NCI-H1417 (cell line): ENCODE results near the gene BST1.
A peak's percentile ranks its signal among the peaks of the same experiment; 100 is the strongest.
"Not testable (repeated sequence)": the region's sequence is repeated elsewhere in the genome, so short reads cannot be mapped to it uniquely, and the experiment has no call there.

ENCODE experiments used
- DNase-seq, 3 experiments: peaks; one replicate each; lab custom pipeline; 2025; lab: John Stamatoyannopoulos, UW

BST1 gene

DNA sequence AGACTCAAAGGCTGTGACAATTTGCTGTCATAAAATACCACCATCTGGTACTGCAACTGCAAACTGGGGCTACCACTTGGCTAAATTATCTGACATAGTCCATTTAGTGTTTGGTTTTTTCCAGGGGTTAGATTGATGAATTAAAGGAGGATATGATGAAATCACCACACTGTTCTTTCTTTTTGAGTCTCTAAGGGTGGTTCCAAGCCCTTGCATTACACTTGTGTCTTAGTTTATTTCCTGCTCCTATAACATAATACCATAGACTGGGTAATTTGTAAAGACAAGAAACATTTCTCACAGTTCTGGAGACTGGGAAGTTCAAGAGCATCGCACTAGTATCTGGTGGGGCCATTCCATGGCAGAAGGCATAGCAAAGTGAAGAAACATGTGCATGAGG lies 43.2 kb downstream of the BST1 start:
- DNase-seq = no peak

DNA sequence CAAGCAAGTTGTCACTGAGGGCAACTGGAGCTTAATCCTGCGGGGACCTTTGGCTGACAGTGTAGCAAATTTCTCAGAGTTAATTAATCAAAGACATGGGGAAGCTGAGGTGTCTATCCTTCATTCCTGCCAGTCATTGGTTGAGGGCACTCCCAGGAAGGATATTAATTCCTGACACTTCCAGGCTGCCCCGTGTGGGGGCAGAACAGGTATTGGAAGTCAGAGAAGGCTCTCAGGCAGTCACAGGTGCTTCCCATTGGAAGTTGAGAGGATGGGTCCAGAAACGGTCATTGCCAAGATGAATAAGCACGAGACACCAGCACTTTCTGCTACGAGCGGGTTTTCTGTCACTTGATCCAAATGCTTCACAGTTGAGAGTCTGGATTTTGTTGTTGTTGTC lies 46.1 kb downstream of the BST1 start:
- no peak for DNase-seq

GRCh38 chr4:15751153-15751552 lies 48.3 kb downstream of the BST1 start:
- no peak for DNase-seq

GRCh38 chr4:15753081-15753480 lies 50.2 kb downstream of the BST1 start:
- DNase-seq = no peak

- no peak for DNase-seq
These were observed 50.9 kb downstream of the BST1 start for GRCh38 chr4:15753786-15754185.

DNA sequence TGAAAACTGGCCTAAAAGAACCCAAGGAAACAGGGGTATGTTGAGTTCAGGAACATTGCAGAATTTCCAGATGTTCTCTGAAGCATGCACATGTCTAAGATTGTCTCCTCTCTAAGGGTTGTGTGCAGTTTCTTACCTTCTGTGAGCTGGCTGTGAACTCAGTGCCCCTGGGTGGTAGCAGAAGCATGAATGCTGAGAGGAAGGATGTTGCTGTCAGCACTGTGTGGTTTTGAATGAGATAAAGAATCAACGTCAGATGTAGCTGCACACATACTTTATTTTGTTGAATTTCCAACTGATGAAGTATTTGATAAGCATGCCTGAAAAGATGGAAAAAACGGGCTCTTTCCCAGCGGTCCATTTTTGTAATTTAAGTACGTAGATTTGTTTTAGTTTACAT lies 51.5 kb downstream of the BST1 start:
- DNase-seq = no peak

DNA sequence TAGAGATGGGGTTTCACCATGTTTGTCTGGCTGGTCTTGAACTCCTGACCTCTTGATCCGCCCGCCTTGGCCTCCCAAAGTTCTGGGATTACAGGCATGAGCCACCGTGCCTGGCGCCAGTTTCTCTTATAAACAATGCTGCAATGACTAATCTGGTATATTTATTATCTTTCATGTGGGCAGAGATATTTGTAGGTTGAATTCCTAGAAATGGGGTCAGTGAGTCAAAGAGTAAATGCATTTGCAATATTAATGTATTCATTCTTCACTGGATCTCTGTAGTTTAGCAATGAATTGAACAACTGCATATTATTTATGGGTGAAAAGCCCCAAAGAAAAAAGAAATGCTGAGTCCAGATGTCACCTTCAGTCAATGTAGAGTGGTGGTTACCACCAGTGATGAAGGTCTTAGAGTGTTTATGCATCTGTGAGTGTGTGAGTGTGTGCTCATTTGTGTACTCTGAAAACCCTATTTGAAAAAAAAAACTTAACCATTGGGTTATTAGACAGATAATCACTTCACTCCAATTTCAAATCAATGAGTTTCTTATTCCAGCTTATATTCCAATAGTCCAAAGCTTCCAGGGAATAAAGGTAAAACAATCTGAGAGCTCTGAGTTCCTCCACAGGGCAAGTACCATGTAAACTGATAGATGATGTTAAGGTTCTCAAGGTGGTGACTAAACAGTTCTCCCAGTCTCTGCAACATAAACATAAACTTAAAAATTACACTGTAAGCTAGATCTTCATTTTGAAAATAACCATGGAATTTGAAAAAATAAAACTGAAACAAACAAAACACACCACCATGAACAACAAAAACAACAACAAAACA lies 52.7 kb downstream of the BST1 start:
- DNase-seq = no peak

- no peak for DNase-seq
These were observed 53.5 kb downstream of the BST1 start for GRCh38 chr4:15756361-15756861.

GRCh38 chr4:15757054-15757453 lies 54.2 kb downstream of the BST1 start:
- DNase-seq = no peak

- DNase-seq = no peak
These were observed 55.4 kb downstream of the BST1 start for GRCh38 chr4:15758294-15758693.

GRCh38 chr4:15762460-15762859 lies 59.6 kb downstream of the BST1 start:
- DNase-seq = not testable (repeated sequence)

DNA sequence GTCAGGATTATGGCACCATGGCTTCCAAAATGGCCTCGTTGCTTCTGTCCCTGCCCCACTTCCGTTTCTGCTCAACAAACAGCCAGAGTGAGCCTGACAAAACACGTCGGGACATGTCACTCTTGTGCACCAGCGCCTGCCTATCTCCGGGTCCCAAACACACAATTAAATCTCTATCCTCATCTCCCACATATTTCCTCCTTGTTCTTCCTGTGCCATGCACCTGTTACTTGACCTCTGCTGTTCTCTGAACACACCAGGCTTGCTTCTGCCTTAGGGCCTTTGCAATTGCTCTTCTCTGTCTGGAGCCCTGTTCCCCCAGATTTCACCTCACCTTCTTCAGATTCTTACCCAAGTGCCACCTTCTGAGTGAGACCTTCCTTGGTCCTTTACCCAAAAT lies 62.5 kb downstream of the BST1 start:
- no peak for DNase-seq

- no peak for DNase-seq
These were observed 63.2 kb downstream of the BST1 start for GRCh38 chr4:15765910-15766697.

DNA sequence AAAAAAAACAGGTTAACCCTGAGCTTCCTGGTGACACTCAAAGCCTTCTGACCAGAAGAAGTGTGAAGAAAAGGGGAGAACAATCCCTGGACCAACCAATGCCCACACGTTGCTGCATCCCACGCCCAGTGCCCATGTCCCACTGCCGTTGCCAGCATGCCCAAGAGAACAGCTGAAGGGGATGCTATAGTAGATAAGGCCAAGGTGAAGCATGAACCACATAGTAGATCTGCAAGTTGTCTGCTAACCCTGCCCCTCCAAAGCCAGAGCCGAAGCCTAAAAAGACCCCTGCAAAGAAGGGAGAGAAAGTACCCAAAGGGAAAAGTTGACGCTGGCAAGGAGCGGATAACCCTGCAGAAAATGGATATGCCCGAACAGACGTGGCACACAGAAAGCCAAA lies 64.0 kb downstream of the BST1 start:
- no peak for DNase-seq

DNA sequence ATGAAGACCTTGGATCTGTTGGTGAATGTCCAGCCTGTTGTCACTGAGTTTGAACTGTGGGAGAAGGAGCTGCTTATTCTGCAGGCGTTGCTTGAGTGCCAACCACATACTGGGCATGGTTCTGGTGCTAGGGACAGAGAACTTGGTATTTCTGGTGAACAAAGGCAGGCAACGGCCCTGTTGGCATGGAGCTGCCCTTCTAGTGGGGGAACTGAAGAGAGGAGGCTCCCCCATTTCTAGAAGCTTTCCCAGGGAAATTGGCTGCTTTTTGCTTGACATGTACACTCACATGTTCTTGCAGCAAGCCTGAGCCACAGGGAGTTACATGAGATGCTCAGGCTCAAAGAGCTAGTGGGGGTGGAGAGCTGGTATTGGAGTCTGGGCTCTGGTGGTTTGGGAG lies 66.3 kb downstream of the BST1 start:
- no peak for DNase-seq

GRCh38 chr4:15771216-15772058 lies 68.6 kb downstream of the BST1 start:
- no peak for DNase-seq

- no peak for DNase-seq
These were observed 71.2 kb downstream of the BST1 start for GRCh38 chr4:15774020-15774420.

- DNase-seq = no peak
These were observed 74.2 kb downstream of the BST1 start for GRCh38 chr4:15776871-15777648.

DNA sequence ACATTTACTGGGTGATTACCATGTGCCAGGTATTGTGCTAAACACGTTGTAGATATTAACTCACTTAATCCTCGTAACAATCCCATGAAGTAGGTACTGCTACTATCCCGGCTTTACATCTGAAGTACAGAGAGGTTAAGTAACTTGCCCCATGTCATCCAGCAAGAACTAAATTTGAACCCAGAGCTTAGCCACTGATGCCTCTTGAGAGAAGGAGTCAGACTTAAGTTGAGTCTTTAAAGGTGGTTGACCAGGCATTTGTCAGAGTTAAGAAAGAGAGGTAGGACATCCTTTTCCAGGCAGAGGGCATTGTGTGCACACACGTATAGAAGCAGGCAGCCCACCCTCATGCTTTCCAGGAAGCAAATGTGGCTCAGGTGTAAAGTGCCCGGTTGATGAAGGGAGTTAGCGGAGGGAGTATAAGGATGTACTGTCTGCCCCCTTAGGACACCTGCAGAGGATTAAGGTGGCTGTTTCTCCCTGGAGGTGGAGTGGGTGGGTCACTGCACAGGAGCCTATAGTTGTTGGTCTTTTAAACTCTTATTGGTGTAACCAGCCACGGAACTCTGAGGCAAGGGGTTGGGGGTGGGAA lies 74.9 kb downstream of the BST1 start:
- DNase-seq = no peak

GRCh38 chr4:15778289-15779241 lies 75.7 kb downstream of the BST1 start, which contains the start of gene CD38:
Gene CD38 (plus strand): TSS chr4:15778328. CDS start chr4:15778415, 87 bp downstream.
- peak in 2 of 3 experiments; percentile 24 to 45 for DNase-seq
